ENCODE data around the gene MYOF. TPM values are rescaled to one million over a fixed set of nuclear protein-coding genes. Genes with fewer than 3 reads are reported as not detected.

Gene MYOF
- total RNA-seq = 494 and 504 TPM in 2 replicates

GRCh38 chr10:93482145-93482834, at the start of gene MYOF:
Gene MYOF, minus strand, starts transcription at chr10:93482334. Its CDS starts 140 bp downstream, at chr10:93482194.

GRCh38 chr10:93496322-93497041, 14.3 kb upstream of the MYOF start, which contains the start of gene CEP55:
Gene CEP55, plus strand, starts transcription at chr10:93496612. Its CDS starts 3,440 bp downstream, at chr10:93500052.

Small RNA genes lying within 50 kb of the gene (small RNA-seq; reads per million reads assigned to genes)
- not detected for gene RNA5SP323

Other genes starting within 250 kb of the MYOF start
- 84.8 and 124 TPM in 2 replicates for gene CEP55, start 14.3 kb upstream of the MYOF start, total RNA-seq
- gene FFAR4, start 84.3 kb upstream of the MYOF start, total RNA-seq = not detected in 2 replicates
- not detected in 2 replicates for gene RBP4, start 118.9 kb upstream of the MYOF start, total RNA-seq
- gene PDE6C, start 130.2 kb upstream of the MYOF start, total RNA-seq = not detected in 2 replicates
- gene FRA10AC1, start 220.3 kb upstream of the MYOF start, total RNA-seq = 19.9 and 20.2 TPM in 2 replicates

Measured in thoracic aorta endothelial cell (primary cell).